H9 (cell line): Measurements from ENCODE around the gene CTSH. TPM values are rescaled to one million over a fixed set of nuclear protein-coding genes. Genes with fewer than 3 reads are reported as not detected.

Experiments
- DNase-seq: peaks from one replicate; pipeline ENCODE4 v3.0.0-alpha.2; 2017
- H2AFZ ChIP-seq: one replicate; pipeline ENCODE4 v1.6.1; 2013; ENCODE audit warnings: mild to moderate bottlenecking, low read length, control low read depth, moderate library complexity
- H2AK5ac ChIP-seq: 2 replicates; pipeline ENCODE4 v1.6.1; 2013; ENCODE audit warnings: low read length, control low read depth, mixed read lengths; ENCODE audit not compliant: insufficient read length
- H2BK120ac ChIP-seq: one replicate; pipeline ENCODE4 v1.6.1; 2013; ENCODE audit warnings: low read depth, mild to moderate bottlenecking, low read length, control low read depth, inconsistent platforms; ENCODE audit not compliant: poor library complexity, severe bottlenecking
- H2BK12ac ChIP-seq: 2 replicates; pipeline ENCODE4 v1.6.1; 2013; ENCODE audit warnings: low read length, control low read depth, mixed read lengths, low read depth; ENCODE audit not compliant: insufficient read length
- H2BK15ac ChIP-seq: 2 replicates; pipeline ENCODE4 v1.6.1; 2013; ENCODE audit warnings: low read depth, low read length, control low read depth
- H2BK20ac ChIP-seq: one replicate; pipeline ENCODE4 v1.6.1; 2013; ENCODE audit warnings: low read depth, mild to moderate bottlenecking, low read length, control low read depth, inconsistent platforms; ENCODE audit not compliant: poor library complexity, severe bottlenecking
- H2BK5ac ChIP-seq: 2 replicates; pipeline ENCODE4 v1.6.1; 2013; ENCODE audit warnings: low read length, control low read depth, mixed read lengths; ENCODE audit not compliant: insufficient read length
- H3K14ac ChIP-seq: 2 replicates; pipeline ENCODE4 v1.6.1; 2013; ENCODE audit warnings: low read length, control low read depth; ENCODE audit not compliant: insufficient read depth
- H3K18ac ChIP-seq: 2 replicates; pipeline ENCODE4 v1.6.1; 2013; ENCODE audit warnings: low read depth, mild to moderate bottlenecking, mixed read lengths, low read length, control low read depth; ENCODE audit not compliant: insufficient read length
- H3K23ac ChIP-seq: 2 replicates; pipeline ENCODE4 v1.6.1; 2013; ENCODE audit warnings: low read length, control low read depth, mixed read lengths, low read depth; ENCODE audit not compliant: insufficient read length
- H3K23me2 ChIP-seq: 2 replicates; pipeline ENCODE4 v1.6.1; 2013; ENCODE audit warnings: low read depth, mild to moderate bottlenecking, mixed read lengths, low read length, control low read depth; ENCODE audit not compliant: insufficient read length, poor library complexity, severe bottlenecking
- H3K27ac ChIP-seq: 2 replicates; pipeline ENCODE4 v1.5.1; 2013; ENCODE audit warnings: low read length, control low read depth, mixed read lengths, low read depth; ENCODE audit not compliant: insufficient read length
- H3K27me3 ChIP-seq: 2 replicates; pipeline ENCODE4 v1.6.1; 2013; ENCODE audit warnings: low read length, control low read depth, inconsistent platforms; ENCODE audit not compliant: insufficient read depth
- H3K4ac ChIP-seq: 2 replicates; pipeline ENCODE4 v1.6.1; 2013; ENCODE audit warnings: low read depth, mild to moderate bottlenecking, control low read depth, inconsistent platforms, low read length, moderate library complexity
- H3K4me1 ChIP-seq: 2 replicates; pipeline ENCODE4 v1.6.1; 2013; ENCODE audit warnings: low read length, control low read depth, inconsistent platforms; ENCODE audit not compliant: insufficient read depth
- H3K4me2 ChIP-seq: 2 replicates; pipeline ENCODE4 v1.6.1; 2013; ENCODE audit warnings: low read length, control low read depth, mixed read lengths; ENCODE audit not compliant: insufficient read length, insufficient read depth
- H3K56ac ChIP-seq: 2 replicates; pipeline ENCODE4 v1.6.1; 2013; ENCODE audit warnings: low read depth, mild to moderate bottlenecking, mixed read lengths, low read length, control low read depth; ENCODE audit not compliant: insufficient read length
- H3K79me1 ChIP-seq: 2 replicates; pipeline ENCODE4 v1.6.1; 2013; ENCODE audit warnings: low read depth, mild to moderate bottlenecking, moderate library complexity, low read length, control low read depth, inconsistent platforms; ENCODE audit not compliant: insufficient read depth, poor library complexity, severe bottlenecking
- H3K79me2 ChIP-seq: 2 replicates; pipeline ENCODE4 v1.6.1; 2013; ENCODE audit warnings: low read length, control low read depth, inconsistent platforms; ENCODE audit not compliant: insufficient read depth
- H3K9ac ChIP-seq: 2 replicates; pipeline ENCODE4 v1.6.1; 2013; ENCODE audit warnings: low read length, control low read depth, mixed read lengths; ENCODE audit not compliant: insufficient read length; ENCODE audit errors: extremely low read depth
- H3K9me3 ChIP-seq: one replicate; pipeline ENCODE4 v1.6.1; 2013; ENCODE audit warnings: low read depth, low read length, inconsistent platforms; ENCODE audit not compliant: control insufficient read depth
- H3T11ph ChIP-seq: one replicate; pipeline ENCODE4 v1.6.1; 2013; ENCODE audit warnings: mild to moderate bottlenecking, low read length, control low read depth, inconsistent platforms
- H4K20me1 ChIP-seq: one replicate; pipeline ENCODE4 v1.6.1; 2013; ENCODE audit not compliant: control insufficient read depth, insufficient read length, insufficient read depth
- H4K5ac ChIP-seq: 2 replicates; pipeline ENCODE4 v1.6.1; 2013; ENCODE audit warnings: low read depth, mild to moderate bottlenecking, mixed read lengths, low read length, control low read depth; ENCODE audit not compliant: insufficient read length
- H4K8ac ChIP-seq: replicated peaks from 2 replicates; pipeline ENCODE4 v1.6.1; 2013; ENCODE audit warnings: low read length, control low read depth, mixed read lengths, low read depth; ENCODE audit not compliant: insufficient read length
- H4K91ac ChIP-seq: 2 replicates; pipeline ENCODE4 v1.6.1; 2013; ENCODE audit warnings: low read depth, mild to moderate bottlenecking, moderate library complexity, mixed read lengths, low read length, control low read depth; ENCODE audit not compliant: insufficient read length
- H3K27ac Mint-ChIP-seq, 3 experiments: 2 replicates in 2 of 3; 3 replicates in 1 of 3; pipeline ENCODE4 v1.8.0; 2020 to 2021; ENCODE audit warnings: mixed read lengths in 3 of 3, mild to moderate bottlenecking in 1 of 3, moderate library complexity in 1 of 3
- H3K27me3 Mint-ChIP-seq: 2 replicates; pipeline ENCODE4 v1.8.0; 2021; ENCODE audit warnings: low read depth, mild to moderate bottlenecking, moderate library complexity, mixed read lengths
- H3K36me3 Mint-ChIP-seq, 3 experiments: 2 replicates in 2 of 3; 3 replicates in 1 of 3; pipeline ENCODE4 v1.8.0; 2020 to 2021; ENCODE audit warnings: low read depth in 3 of 3, mixed read lengths in 3 of 3; ENCODE audit not compliant: insufficient read depth in 1 of 3
- H3K4me1 Mint-ChIP-seq, 2 experiments: 2 replicates each; pipeline ENCODE4 v1.8.0; 2020; ENCODE audit warnings: mixed read lengths in 2 of 2
- H3K4me3 Mint-ChIP-seq, 2 experiments: 2 replicates in 1 of 2; 3 replicates in 1 of 2; pipeline ENCODE4 v1.8.0; 2020 to 2021; ENCODE audit warnings: mild to moderate bottlenecking in 2 of 2, mixed read lengths in 2 of 2, moderate library complexity in 1 of 2
- H3K9me3 Mint-ChIP-seq, 2 experiments: 2 replicates in 1 of 2; 3 replicates in 1 of 2; pipeline ENCODE4 v1.8.0; 2020; ENCODE audit warnings: mild to moderate bottlenecking in 2 of 2, mixed read lengths in 2 of 2, moderate library complexity in 1 of 2
- WGBS: extraction: QIAGEN DNeasy Blood & Tissue Kit; methylation state at CpG from one replicate; pipeline ENCODE4 v1.1.7; 2013; ENCODE audit warnings: missing lambda C conversion rate, low lambda C conversion rate, mixed read lengths; ENCODE audit not compliant: insufficient read length; ENCODE audit errors: extremely low coverage; 5-methylcytosine and 5-hydroxymethylcytosine counted together
- total RNA-seq: library from RNA; stranded (reverse); gene quantifications from 2 replicates; pipeline ENCODE4 v1.2.1, GENCODE V29; 2021
- TF ChIP-seq, protein P1 (sequence below): fragments of 200-600 bp; sonication (generic); conservative IDR thresholded peaks from 3 replicates; pipeline ENCODE4 v1.8.0; 2021; ENCODE audit warnings: antibody characterized with exemption, mild to moderate bottlenecking

Gene CTSH
- total RNA-seq, 1 experiment from 2014 or later = 15.5 TPM

DNA sequence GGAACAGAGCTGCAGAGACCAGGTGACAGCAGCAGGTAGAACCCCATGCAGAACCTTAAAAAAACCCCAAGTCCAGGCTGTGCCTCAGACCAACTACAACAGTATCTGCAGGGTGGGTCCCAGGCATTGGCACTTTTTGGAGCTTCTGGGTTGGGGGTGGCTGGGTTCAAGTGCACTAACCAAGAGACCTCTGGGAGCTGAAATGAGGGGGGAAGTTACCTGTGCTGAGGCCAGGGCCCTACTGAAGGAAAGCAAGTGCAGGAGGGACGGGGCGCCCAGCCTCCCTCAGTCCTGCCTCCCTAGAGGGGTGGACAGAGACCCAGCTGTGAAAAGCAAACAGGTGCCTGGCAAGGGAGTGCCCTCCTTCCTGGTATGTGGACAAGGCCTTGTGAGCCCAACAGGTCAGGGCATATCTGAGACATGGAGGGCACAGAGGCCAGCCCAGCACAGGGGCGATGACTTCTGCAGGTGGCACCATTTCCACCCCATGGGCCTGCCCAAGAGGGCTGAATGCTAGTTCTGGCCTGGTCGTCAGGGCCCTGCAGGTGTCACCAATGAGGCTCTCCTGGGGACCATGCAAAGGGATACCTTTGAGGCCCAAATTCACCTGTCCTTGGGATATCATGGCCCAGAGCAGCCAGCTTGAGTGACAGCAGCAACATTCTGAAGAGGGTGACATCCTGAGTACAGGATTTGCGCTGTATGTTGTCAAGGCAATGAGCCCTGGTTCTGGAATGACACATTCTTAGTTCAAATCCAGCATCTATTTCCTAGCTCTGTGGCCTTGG, 18.7 kb downstream of the CTSH start:
- Histone ChIP-seq H3K79me2 (no peaks in the 10 kb centered on the region), H3K56ac (no peak overlapping the region), H3K27me3 (no peaks in the 10 kb centered on the region), H3K9ac (no peak overlapping the region), H2AK5ac (no peak overlapping the region), H3K4ac (no peak overlapping the region), H3K23me2 (no peaks in the 10 kb centered on the region), H3K18ac (no peak overlapping the region), H3K4me2 (no peak overlapping the region), H3K4me1 (no peaks in the 10 kb centered on the region), H4K8ac (no peak overlapping the region), H3K27ac (no peak overlapping the region), H3K14ac (no peak overlapping the region), H3K23ac (no peak overlapping the region), H2BK12ac (no peak overlapping the region), H4K91ac (no peak overlapping the region), H4K5ac (no peak overlapping the region), H3K79me1 (no peaks in the 10 kb centered on the region), H3T11ph (no peak overlapping the region), H3K9me3 (no peaks in the 10 kb centered on the region), H2AFZ (no peak overlapping the region), H2BK5ac (no peak overlapping the region), H2BK15ac (no peak overlapping the region), H4K20me1 (no peaks in the 10 kb centered on the region), H2BK120ac (no peak overlapping the region), H2BK20ac (no peak overlapping the region)
- no peak overlapping the region for H3K4me3 Mint-ChIP-seq
- no peaks in the 10 kb centered on the region for H3K27me3 Mint-ChIP-seq
- TF ChIP-seq, protein P1, sequence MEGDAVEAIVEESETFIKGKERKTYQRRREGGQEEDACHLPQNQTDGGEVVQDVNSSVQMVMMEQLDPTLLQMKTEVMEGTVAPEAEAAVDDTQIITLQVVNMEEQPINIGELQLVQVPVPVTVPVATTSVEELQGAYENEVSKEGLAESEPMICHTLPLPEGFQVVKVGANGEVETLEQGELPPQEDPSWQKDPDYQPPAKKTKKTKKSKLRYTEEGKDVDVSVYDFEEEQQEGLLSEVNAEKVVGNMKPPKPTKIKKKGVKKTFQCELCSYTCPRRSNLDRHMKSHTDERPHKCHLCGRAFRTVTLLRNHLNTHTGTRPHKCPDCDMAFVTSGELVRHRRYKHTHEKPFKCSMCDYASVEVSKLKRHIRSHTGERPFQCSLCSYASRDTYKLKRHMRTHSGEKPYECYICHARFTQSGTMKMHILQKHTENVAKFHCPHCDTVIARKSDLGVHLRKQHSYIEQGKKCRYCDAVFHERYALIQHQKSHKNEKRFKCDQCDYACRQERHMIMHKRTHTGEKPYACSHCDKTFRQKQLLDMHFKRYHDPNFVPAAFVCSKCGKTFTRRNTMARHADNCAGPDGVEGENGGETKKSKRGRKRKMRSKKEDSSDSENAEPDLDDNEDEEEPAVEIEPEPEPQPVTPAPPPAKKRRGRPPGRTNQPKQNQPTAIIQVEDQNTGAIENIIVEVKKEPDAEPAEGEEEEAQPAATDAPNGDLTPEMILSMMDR = no peak; the same call in 2 of the 3 replicates
- H3K36me3 Mint-ChIP-seq = peaks cover 12 to 29% (median 25%) of the 10 kb centered on the region in 3 experiments
- H3K9me3 Mint-ChIP-seq = no peaks in the 10 kb centered on the region; a peak in 1 of 5 replicates
- DNase-seq = no peak
- peaks cover 4% of the 10 kb centered on the region in 2 experiments; a peak in 2 of 4 replicates for H3K4me1 Mint-ChIP-seq
- H3K27ac Mint-ChIP-seq = no peak overlapping the region; a peak in 1 of 7 replicates
- WGBS = no CpG with 5 or more reads among the region's 5 CpGs
